SK-N-SH (cell line): ENCODE measurements around the gene MAPKAP1. TPM values are rescaled to one million over a fixed set of nuclear protein-coding genes. Genes with fewer than 3 reads are reported as not detected.

ENCODE experiments used
- CTCF ChIA-PET: fragments of 300-600, 350-600 bp; formaldehyde crosslinking; extraction: SDS; loops from one replicate; lab custom pipeline; 2021; lab: Yijun Ruan, JAX
- POLR2A ChIA-PET: fragments of 350-600 bp; sonication (Branson Sonifier 250); formaldehyde crosslinking; extraction: SDS; loops from one replicate; lab custom pipeline; 2020; ENCODE audit warnings: antibody characterized with exemption, inconsistent platforms; lab: Yijun Ruan, JAX
- DNase-seq: peaks from one replicate; pipeline ENCODE4 v3.0.0; 2012
- H2AFZ ChIP-seq: fragments of 200-600 bp; sonication (generic); 2 replicates; pipeline ENCODE4 v1.8.1; 2016; ENCODE audit warnings: antibody characterized with exemption, mild to moderate bottlenecking, low read depth
- H3F3A ChIP-seq: fragments of 200-600 bp; sonication (generic); replicated peaks from 2 replicates; pipeline ENCODE3; 2016; ENCODE audit warnings: antibody characterized with exemption, mild to moderate bottlenecking; ENCODE audit not compliant: insufficient read depth
- H3K27ac ChIP-seq, 2 experiments: fragments of 200-500 bp in 1 of 2; fragments of 200-600 bp in 1 of 2; sonication (Bioruptor generic) in 1 of 2; sonication (generic), shearing (Covaris generic) in 1 of 2; 2 replicates each; pipeline versions ENCODE4 v1.5.1 to v1.6.1; 2014 to 2016; ENCODE audit warnings: low read depth in 2 of 2, inconsistent platforms in 1 of 2, low read length in 1 of 2, mild to moderate bottlenecking in 1 of 2, mixed read lengths in 1 of 2
- H3K27me3 ChIP-seq: fragments of 200-600 bp; sonication (generic), shearing (Covaris generic); 2 replicates; pipeline ENCODE4 v1.6.1; 2016; ENCODE audit warnings: mixed run types; ENCODE audit not compliant: insufficient read depth
- H3K36me3 ChIP-seq, 2 experiments: fragments of 200-500 bp in 1 of 2; fragments of 200-600 bp in 1 of 2; sonication (Bioruptor generic) in 1 of 2; sonication (generic) in 1 of 2; replicated peaks in 1 of 2; 2 replicates each; pipeline versions ENCODE3 to v1.5.1; 2014 to 2016; ENCODE audit warnings: low read length in 1 of 2, mild to moderate bottlenecking in 1 of 2; ENCODE audit not compliant: insufficient read depth in 2 of 2, control insufficient read depth in 1 of 2
- H3K4me1 ChIP-seq, 2 experiments: fragments of 200-500 bp in 1 of 2; fragments of 200-600 bp in 1 of 2; sonication (Bioruptor generic) in 1 of 2; sonication (generic), shearing (Covaris generic) in 1 of 2; 2 replicates each; pipeline versions ENCODE4 v1.5.1 to v1.6.1; 2014 to 2016; ENCODE audit warnings: low read depth in 1 of 2, low read length in 1 of 2, mixed run types in 1 of 2; ENCODE audit not compliant: insufficient read depth in 2 of 2, control insufficient read depth in 1 of 2
- H3K4me2 ChIP-seq: fragments of 200-600 bp; sonication (generic), shearing (Covaris generic); 2 replicates; pipeline ENCODE4 v1.6.1; 2017; ENCODE audit warnings: mixed run types
- H3K4me3 ChIP-seq, 2 experiments: fragments of 200-500 bp in 1 of 2; fragments of 200-600 bp in 1 of 2; sonication (Bioruptor generic) in 1 of 2; sonication (generic), shearing (Covaris generic) in 1 of 2; 2 replicates each; pipeline versions ENCODE4 v1.5.1 to v1.8.1; 2014 to 2016; ENCODE audit warnings: low read depth in 2 of 2, inconsistent platforms in 1 of 2, low read length in 1 of 2, mild to moderate bottlenecking in 1 of 2, mixed read lengths in 1 of 2, moderate library complexity in 1 of 2
- H3K79me2 ChIP-seq: fragments of 200-600 bp; sonication (generic); 2 replicates; pipeline ENCODE4 v1.8.1; 2017; ENCODE audit warnings: mild to moderate bottlenecking; ENCODE audit not compliant: insufficient read depth
- H3K9ac ChIP-seq: fragments of 200-600 bp; sonication (generic); 2 replicates; pipeline ENCODE4 v1.6.1; 2017; ENCODE audit warnings: mixed run types
- H3K9me2 ChIP-seq: fragments of 200-600 bp; sonication (generic); 2 replicates; pipeline ENCODE4 v1.6.1; 2017; ENCODE audit warnings: mixed run types
- H3K9me3 ChIP-seq: fragments of 200-600 bp; sonication (generic); 2 replicates; pipeline ENCODE4 v1.6.1; 2017; ENCODE audit warnings: mixed run types, mild to moderate bottlenecking, moderate library complexity
- H4K20me1 ChIP-seq: fragments of 200-600 bp; sonication (generic); 2 replicates; pipeline ENCODE4 v1.6.1; 2017; ENCODE audit warnings: mild to moderate bottlenecking, mixed run types; ENCODE audit not compliant: insufficient read depth
- CHD2 ChIP-seq: fragments of 150-350 bp; IDR thresholded peaks from 2 replicates; pipeline ENCODE4 v1.6.1; 2018; ENCODE audit warnings: low read length; ENCODE audit not compliant: partially characterized antibody
- EP300 ChIP-seq, 2 experiments: IDR thresholded peaks; 2 replicates each; pipeline versions ENCODE4 v1.4.0 to v1.6.1; 2012; ENCODE audit warnings: borderline replicate concordance in 1 of 2, low read depth in 1 of 2, low read length in 1 of 2
- FOXM1 ChIP-seq: IDR thresholded peaks from 2 replicates; pipeline ENCODE4 v1.4.0; 2012; ENCODE audit warnings: low read depth, mild to moderate bottlenecking
- NRF1 ChIP-seq: IDR thresholded peaks from 2 replicates; pipeline ENCODE4 v1.6.1; 2012; ENCODE audit warnings: low read depth, mild to moderate bottlenecking, low read length
- SIN3A ChIP-seq: IDR thresholded peaks from 2 replicates; pipeline ENCODE4 v1.6.1; 2012; ENCODE audit warnings: low read depth, mild to moderate bottlenecking, low read length, moderate library complexity, borderline replicate concordance
- SMC3 ChIP-seq: IDR thresholded peaks from 2 replicates; pipeline ENCODE4 v1.6.1; 2012; ENCODE audit warnings: low read depth, low read length, improper control_type of control experiment
- TCF12 ChIP-seq: IDR thresholded peaks from 2 replicates; pipeline ENCODE4 v1.4.0; 2012
- YY1 ChIP-seq: IDR thresholded peaks from 2 replicates; pipeline ENCODE4 v1.4.0; 2012; ENCODE audit warnings: low read depth, mild to moderate bottlenecking
- WGBS: methylation state at CpG from one replicate; pipeline ENCODE4 v1.1.6; 2017; ENCODE audit warnings: low lambda C conversion rate; 5-methylcytosine and 5-hydroxymethylcytosine counted together
- polyA plus RNA-seq, 3 experiments: library from polyadenylated mRNA; depleted of rRNA; stranded (reverse); fragments of >200 nt; gene quantifications; 2 replicates each; pipeline ENCODE4 v1.2.3, GENCODE V29; 2012
- TF ChIP-seq, protein P1 (sequence below): IDR thresholded peaks from 2 replicates; pipeline ENCODE4 v1.4.0; 2012; ENCODE audit warnings: low read depth
- TF ChIP-seq, protein P2 (sequence below): fragments of 150-350 bp; IDR thresholded peaks from 2 replicates; pipeline ENCODE4 v1.6.1; 2016; ENCODE audit warnings: mild to moderate bottlenecking, low read depth, low read length
- TF ChIP-seq, protein P3 (sequence below): fragments of 150-350 bp; IDR thresholded peaks from 2 replicates; pipeline ENCODE4 v1.6.1; 2017; ENCODE audit warnings: antibody characterized with exemption, low read length, low read depth, borderline replicate concordance
- TF ChIP-seq, protein P4 (sequence below): IDR thresholded peaks from 2 replicates; pipeline ENCODE4; 2012

MAPKAP1 gene
- polyA plus RNA-seq, 1 of the 3 experiments (the other 2 are of a cell fraction) = 117 TPM

DNA sequence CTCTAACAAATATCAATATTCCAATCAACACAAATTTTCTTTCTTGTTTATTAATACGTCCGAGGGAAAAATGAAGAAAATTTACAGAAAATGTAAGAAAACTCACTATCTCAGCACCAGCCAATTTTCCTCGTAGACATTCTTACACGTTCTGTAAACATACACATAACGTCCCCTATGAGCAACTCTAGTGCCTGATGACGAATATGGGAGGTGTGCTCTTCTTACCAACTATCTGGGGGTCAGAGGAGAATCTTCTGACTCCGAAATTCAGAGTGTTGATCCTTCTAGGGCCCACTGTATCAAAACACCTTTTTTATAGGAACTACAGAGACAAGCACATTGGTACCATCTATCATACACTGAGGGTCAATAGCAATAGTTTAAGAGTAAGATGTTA, 246.7 kb downstream of the MAPKAP1 start:
- Histone ChIP-seq H2AFZ (no peak overlapping the region), H3K27ac (no peak overlapping the region), H3K4me3 (no peak overlapping the region), H3K36me3 (peaks cover 12 to 39% of the 10 kb centered on the region in 2 experiments), H3K4me1 (peaks cover 0 to 2% of the 10 kb centered on the region in 2 experiments; a peak in 2 of 4 replicates), H4K20me1 (no peaks in the 10 kb centered on the region), H3K9me3 (peaks cover 17% of the 10 kb centered on the region), H3F3A (peaks cover 10% of the 10 kb centered on the region), H3K79me2 (no peaks in the 10 kb centered on the region), H3K4me2 (no peak overlapping the region), H3K9me2 (no peaks in the 10 kb centered on the region), H3K9ac (no peak overlapping the region), H3K27me3 (no peaks in the 10 kb centered on the region)
- no peak for DNase-seq
- CTCF ChIA-PET = no interaction called here
- TF ChIP-seq TCF12 = no peak
- TF ChIP-seq, protein P1, sequence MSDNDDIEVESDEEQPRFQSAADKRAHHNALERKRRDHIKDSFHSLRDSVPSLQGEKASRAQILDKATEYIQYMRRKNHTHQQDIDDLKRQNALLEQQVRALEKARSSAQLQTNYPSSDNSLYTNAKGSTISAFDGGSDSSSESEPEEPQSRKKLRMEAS = no peak
- WGBS = 91% methylated on average over 7 of the region's 7 CpGs
- POLR2A ChIA-PET = no interaction called here

DNA sequence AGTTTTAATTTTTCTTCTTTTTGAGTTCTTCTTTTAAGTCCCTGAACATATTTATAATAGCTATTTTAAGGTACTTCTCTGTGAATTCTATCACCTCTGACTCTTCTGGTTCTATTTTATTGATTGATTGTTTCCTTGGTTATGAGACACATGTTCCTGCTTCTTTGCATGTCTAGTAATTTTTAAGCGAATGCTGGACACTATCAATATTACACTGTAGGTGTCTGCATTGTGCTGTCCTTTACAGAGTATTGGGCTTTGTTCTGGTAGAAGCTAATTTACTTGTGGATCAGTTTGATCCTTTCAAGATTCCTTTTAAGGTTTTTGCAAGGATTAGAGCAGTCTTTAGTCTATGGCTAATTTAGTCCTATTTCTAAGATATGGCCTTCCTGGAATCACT, 249.7 kb downstream of the MAPKAP1 start:
- TF ChIP-seq, protein P2, sequence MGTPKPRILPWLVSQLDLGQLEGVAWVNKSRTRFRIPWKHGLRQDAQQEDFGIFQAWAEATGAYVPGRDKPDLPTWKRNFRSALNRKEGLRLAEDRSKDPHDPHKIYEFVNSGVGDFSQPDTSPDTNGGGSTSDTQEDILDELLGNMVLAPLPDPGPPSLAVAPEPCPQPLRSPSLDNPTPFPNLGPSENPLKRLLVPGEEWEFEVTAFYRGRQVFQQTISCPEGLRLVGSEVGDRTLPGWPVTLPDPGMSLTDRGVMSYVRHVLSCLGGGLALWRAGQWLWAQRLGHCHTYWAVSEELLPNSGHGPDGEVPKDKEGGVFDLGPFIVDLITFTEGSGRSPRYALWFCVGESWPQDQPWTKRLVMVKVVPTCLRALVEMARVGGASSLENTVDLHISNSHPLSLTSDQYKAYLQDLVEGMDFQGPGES = no peak
- no peak for TF ChIP-seq YY1
- no peak for TF ChIP-seq SMC3
- TF ChIP-seq EP300 (IDR thresholded peaks at IDR 0.05; ENCODE audit: borderline replicate concordance in 1 of 2, low read depth in 1 of 2, low read length in 1 of 2) = no peak
- TF ChIP-seq, protein P3, sequence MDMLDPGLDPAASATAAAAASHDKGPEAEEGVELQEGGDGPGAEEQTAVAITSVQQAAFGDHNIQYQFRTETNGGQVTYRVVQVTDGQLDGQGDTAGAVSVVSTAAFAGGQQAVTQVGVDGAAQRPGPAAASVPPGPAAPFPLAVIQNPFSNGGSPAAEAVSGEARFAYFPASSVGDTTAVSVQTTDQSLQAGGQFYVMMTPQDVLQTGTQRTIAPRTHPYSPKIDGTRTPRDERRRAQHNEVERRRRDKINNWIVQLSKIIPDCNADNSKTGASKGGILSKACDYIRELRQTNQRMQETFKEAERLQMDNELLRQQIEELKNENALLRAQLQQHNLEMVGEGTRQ = no peak
- TF ChIP-seq FOXM1 = no peak
- no peak for TF ChIP-seq NRF1
- TF ChIP-seq SIN3A = no peak
- TF ChIP-seq, protein P4, sequence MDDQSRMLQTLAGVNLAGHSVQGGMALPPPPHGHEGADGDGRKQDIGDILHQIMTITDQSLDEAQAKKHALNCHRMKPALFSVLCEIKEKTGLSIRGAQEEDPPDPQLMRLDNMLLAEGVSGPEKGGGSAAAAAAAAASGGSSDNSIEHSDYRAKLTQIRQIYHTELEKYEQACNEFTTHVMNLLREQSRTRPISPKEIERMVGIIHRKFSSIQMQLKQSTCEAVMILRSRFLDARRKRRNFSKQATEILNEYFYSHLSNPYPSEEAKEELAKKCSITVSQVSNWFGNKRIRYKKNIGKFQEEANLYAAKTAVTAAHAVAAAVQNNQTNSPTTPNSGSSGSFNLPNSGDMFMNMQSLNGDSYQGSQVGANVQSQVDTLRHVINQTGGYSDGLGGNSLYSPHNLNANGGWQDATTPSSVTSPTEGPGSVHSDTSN = no peak
- TF ChIP-seq CHD2 = no peak
- POLR2A ChIA-PET = no interaction called here

More for the DNA sequence above, 249.7 kb downstream of the MAPKAP1 start:
- Histone ChIP-seq H3K4me1 (no peaks in the 10 kb centered on the region; a peak in 1 of 4 replicates), H3K9me2 (no peaks in the 10 kb centered on the region), H3K4me3 (no peak overlapping the region), H3K27ac (no peak overlapping the region), H3K9ac (no peak overlapping the region), H4K20me1 (no peaks in the 10 kb centered on the region), H3K79me2 (no peaks in the 10 kb centered on the region), H3K27me3 (no peaks in the 10 kb centered on the region), H2AFZ (no peak overlapping the region), H3K9me3 (peaks cover 20% of the 10 kb centered on the region), H3K4me2 (no peak overlapping the region), H3F3A (peaks cover 10% of the 10 kb centered on the region), H3K36me3 (peaks cover 10 to 34% of the 10 kb centered on the region in 2 experiments)
- DNase-seq = no peak
- CTCF ChIA-PET = no interaction called here
- WGBS = 100% methylated on average over 1 of the region's 1 CpG
